ENCODE results near the gene SLC25A13. TPM values are rescaled to one million over a fixed set of nuclear protein-coding genes. Genes with fewer than 3 reads are reported as not detected.

The SLC25A13 gene
- total and polyA plus RNA-seq, 2 of the 8 experiments (the other 6 are each of a cell fraction or from before 2014, with no cell fraction given), result 30.8 to 85.4 TPM

- no peak for TF ChIP-seq SIX5 (IDR thresholded peaks at IDR 0.05; ENCODE audit: low read depth, low read length)
- TF ChIP-seq POU5F1 (IDR thresholded peaks at IDR 0.05; ENCODE audit: low read depth, low read length), result no peak
These were observed 219.6 kb downstream of the SLC25A13 start (continued) for GRCh38 chr7:96102096-96102811.

All from H1 (cell line).